IPS-NIHi7 (cell line): ENCODE data around the gene PRMT2.
"Not testable (repeated sequence)": the region's sequence is repeated elsewhere in the genome, so short reads cannot be mapped to it uniquely, and the experiment has no call there.

Source experiments
- DNase-seq: peaks from one replicate; pipeline ENCODE4 v3.0.0; 2012; ENCODE audit warnings: mixed read lengths; ENCODE audit errors: extremely low spot score

PRMT2 gene

GRCh38 chr21:46668381-46668780 is 32.9 kb downstream of the PRMT2 start:
- no peak for DNase-seq

GRCh38 chr21:46668904-46669303 is 33.4 kb downstream of the PRMT2 start:
- DNase-seq, result not testable (repeated sequence)

GRCh38 chr21:46674430-46675007 is 39.0 kb downstream of the PRMT2 start:
- no peak for DNase-seq

- DNase-seq, result no peak
These were observed 40.3 kb downstream of the PRMT2 start for GRCh38 chr21:46675595-46676280.

GRCh38 chr21:46676542-46676941 is 41.1 kb downstream of the PRMT2 start:
- DNase-seq, result not testable (repeated sequence)

- not testable (repeated sequence) for DNase-seq
These were observed 46.1 kb downstream of the PRMT2 start for GRCh38 chr21:46681593-46681992.

- DNase-seq, result not testable (repeated sequence)
These were observed 63.2 kb downstream of the PRMT2 start for GRCh38 chr21:46698652-46699051.

GRCh38 chr21:46699104-46699503 is 63.6 kb downstream of the PRMT2 start:
- DNase-seq, result not testable (repeated sequence)
